Measurements from ENCODE around the gene LRRC27.
"Not testable (repeated sequence)": the region's sequence is repeated elsewhere in the genome, so short reads cannot be mapped to it uniquely, and the experiment has no call there.

Gene LRRC27

GRCh38 chr10:132382231-132382922, 50.4 kb downstream of the LRRC27 start:
- peaks cover 2% of the 10 kb centered on the region for H3K27me3 Mint-ChIP-seq
- H3K27ac Mint-ChIP-seq: no peak overlapping the region
- H3K4me3 Mint-ChIP-seq: no peak overlapping the region
- H3K4me1 Mint-ChIP-seq: peaks cover 5% of the 10 kb centered on the region
- H3K9me3 Mint-ChIP-seq: no peaks in the 10 kb centered on the region
- DNase-seq (ENCODE audit: low spot score in 2 of 2) (no peak), ATAC-seq (ENCODE audit: low read depth) (no peak)
- H3K36me3 Mint-ChIP-seq: no peaks in the 10 kb centered on the region

- Mint-ChIP-seq H3K4me3 (no peak overlapping the region), H3K27ac (no peak overlapping the region)
These were observed 51.1 kb downstream of the LRRC27 start for GRCh38 chr10:132383101-132383500.

GRCh38 chr10:132383751-132384196, 51.8 kb downstream of the LRRC27 start:
- ATAC-seq (ENCODE audit: low read depth) (no peak), DNase-seq (ENCODE audit: low spot score in 2 of 2) (no peak)
- H3K27ac Mint-ChIP-seq: peak overlapping the region; percentile 7
- no peak overlapping the region for H3K4me3 Mint-ChIP-seq
- H3K36me3 Mint-ChIP-seq: no peaks in the 10 kb centered on the region
- no peaks in the 10 kb centered on the region for H3K9me3 Mint-ChIP-seq
- peaks cover 10% of the 10 kb centered on the region for H3K4me1 Mint-ChIP-seq
- peaks cover 2% of the 10 kb centered on the region for H3K27me3 Mint-ChIP-seq

More at GRCh38 chr10:132383101-132383500, 51.1 kb downstream of the LRRC27 start:
- Mint-ChIP-seq H3K36me3 (no peaks in the 10 kb centered on the region), H3K4me1 (peaks cover 10% of the 10 kb centered on the region), H3K27me3 (peaks cover 2% of the 10 kb centered on the region), H3K9me3 (no peaks in the 10 kb centered on the region)
- ATAC-seq (ENCODE audit: low read depth) (no peak), DNase-seq (ENCODE audit: low spot score in 2 of 2) (no peak)

- Mint-ChIP-seq H3K27ac (peak overlapping the region; percentile 12), H3K9me3 (no peaks in the 10 kb centered on the region), H3K36me3 (no peaks in the 10 kb centered on the region), H3K4me3 (no peak overlapping the region), H3K27me3 (no peaks in the 10 kb centered on the region), H3K4me1 (peaks cover 10% of the 10 kb centered on the region)
- no peak for DNase-seq (ENCODE audit: low spot score in 2 of 2)
- no peak for ATAC-seq (ENCODE audit: low read depth)
These were observed 52.8 kb downstream of the LRRC27 start for GRCh38 chr10:132384618-132385388.

GRCh38 chr10:132385389-132385667, 53.3 kb downstream of the LRRC27 start:
- ATAC-seq (ENCODE audit: low read depth) (no peak), DNase-seq (ENCODE audit: low spot score in 2 of 2) (no peak)
- no peaks in the 10 kb centered on the region for H3K36me3 Mint-ChIP-seq
- peaks cover 10% of the 10 kb centered on the region for H3K4me1 Mint-ChIP-seq
- peak overlapping the region; percentile 12 for H3K27ac Mint-ChIP-seq
- H3K4me3 Mint-ChIP-seq: no peak overlapping the region
- no peaks in the 10 kb centered on the region for H3K9me3 Mint-ChIP-seq
- no peaks in the 10 kb centered on the region for H3K27me3 Mint-ChIP-seq

GRCh38 chr10:132385721-132386418, 53.9 kb downstream of the LRRC27 start:
- Mint-ChIP-seq H3K36me3 (no peaks in the 10 kb centered on the region), H3K4me1 (peaks cover 10% of the 10 kb centered on the region), H3K9me3 (no peaks in the 10 kb centered on the region), H3K4me3 (no peak overlapping the region), H3K27me3 (no peaks in the 10 kb centered on the region), H3K27ac (peak overlapping the region; percentile 41)
- ATAC-seq (ENCODE audit: low read depth) (no peak), DNase-seq (ENCODE audit: low spot score in 2 of 2) (no peak)

GRCh38 chr10:132386419-132386831, 54.4 kb downstream of the LRRC27 start:
- H3K9me3 Mint-ChIP-seq: no peaks in the 10 kb centered on the region
- no peaks in the 10 kb centered on the region for H3K36me3 Mint-ChIP-seq
- no peak for DNase-seq (ENCODE audit: low spot score in 2 of 2)
- H3K4me1 Mint-ChIP-seq: peaks cover 10% of the 10 kb centered on the region
- no peak overlapping the region for H3K4me3 Mint-ChIP-seq
- H3K27me3 Mint-ChIP-seq: no peaks in the 10 kb centered on the region
- ATAC-seq (ENCODE audit: low read depth): no peak
- peak overlapping the region; percentile 95 for H3K27ac Mint-ChIP-seq

GRCh38 chr10:132386896-132387295, 54.9 kb downstream of the LRRC27 start:
- peak overlapping the region; percentile 95 for H3K27ac Mint-ChIP-seq
- not testable (repeated sequence) for DNase-seq (ENCODE audit: low spot score in 2 of 2); H3K36me3 Mint-ChIP-seq; ATAC-seq (ENCODE audit: low read depth); H3K27me3 Mint-ChIP-seq; H3K9me3 Mint-ChIP-seq
- peak overlapping the region; percentile 39 for H3K4me3 Mint-ChIP-seq
- peaks cover 11% of the 10 kb centered on the region for H3K4me1 Mint-ChIP-seq

- H3K4me1 Mint-ChIP-seq: peaks cover 18% of the 10 kb centered on the region
- H3K36me3 Mint-ChIP-seq: peaks cover 7% of the 10 kb centered on the region
- peak overlapping the region; percentile 81 for H3K4me3 Mint-ChIP-seq
- ATAC-seq (ENCODE audit: low read depth) (peak; percentile 96), DNase-seq (ENCODE audit: low spot score in 2 of 2) (peak; percentile 89 to 96)
- H3K27ac Mint-ChIP-seq: peak overlapping the region; percentile 95
- H3K27me3 Mint-ChIP-seq: no peaks in the 10 kb centered on the region
- peaks cover 7% of the 10 kb centered on the region for H3K9me3 Mint-ChIP-seq
These were observed 55.8 kb downstream of the LRRC27 start for GRCh38 chr10:132387764-132388210.

- peak overlapping the region; percentile 14 for H3K27ac Mint-ChIP-seq
- no peaks in the 10 kb centered on the region for H3K27me3 Mint-ChIP-seq
- H3K4me1 Mint-ChIP-seq: peaks cover 24% of the 10 kb centered on the region
- ATAC-seq (ENCODE audit: low read depth) (no peak), DNase-seq (ENCODE audit: low spot score in 2 of 2) (no peak)
- H3K36me3 Mint-ChIP-seq: peaks cover 7% of the 10 kb centered on the region
- peaks cover 7% of the 10 kb centered on the region for H3K9me3 Mint-ChIP-seq
- no peak overlapping the region for H3K4me3 Mint-ChIP-seq
These were observed 57.0 kb downstream of the LRRC27 start for GRCh38 chr10:132388891-132389432.

- H3K27ac Mint-ChIP-seq: peak overlapping the region; percentile 14
- no peaks in the 10 kb centered on the region for H3K27me3 Mint-ChIP-seq
- H3K36me3 Mint-ChIP-seq: peaks cover 7% of the 10 kb centered on the region
- peaks cover 31% of the 10 kb centered on the region for H3K4me1 Mint-ChIP-seq
- H3K4me3 Mint-ChIP-seq: peak overlapping the region; percentile 2
- H3K9me3 Mint-ChIP-seq: peaks cover 7% of the 10 kb centered on the region
- peak; percentile 11 to 29 for DNase-seq (ENCODE audit: low spot score in 2 of 2)
- no peak for ATAC-seq (ENCODE audit: low read depth)
These were observed 57.6 kb downstream of the LRRC27 start for GRCh38 chr10:132389433-132390169.

- Mint-ChIP-seq H3K4me1 (peaks cover 37% of the 10 kb centered on the region), H3K4me3 (no peak overlapping the region), H3K27me3 (no peaks in the 10 kb centered on the region), H3K36me3 (peaks cover 7% of the 10 kb centered on the region), H3K27ac (peak overlapping the region; percentile 35), H3K9me3 (peaks cover 7% of the 10 kb centered on the region)
- ATAC-seq (ENCODE audit: low read depth) (no peak), DNase-seq (ENCODE audit: low spot score in 2 of 2) (no peak)
These were observed 58.4 kb downstream of the LRRC27 start for GRCh38 chr10:132390170-132390920.
